IPS-18a (cell line): ENCODE data around the gene KIF5B.
"Not testable (repeated sequence)": the region's sequence is repeated elsewhere in the genome, so short reads cannot be mapped to it uniquely, and the experiment has no call there.

ENCODE experiments used
- H3K27ac ChIP-seq: one replicate; pipeline ENCODE4 v1.5.1; 2013; ENCODE audit warnings: low read length
- H3K27me3 ChIP-seq: one replicate; pipeline ENCODE4 v1.6.1; 2013; ENCODE audit warnings: mild to moderate bottlenecking, low read length; ENCODE audit not compliant: control insufficient read depth, insufficient read depth
- H3K36me3 ChIP-seq: one replicate; pipeline ENCODE4 v1.6.1; 2013; ENCODE audit warnings: low read depth, low read length; ENCODE audit not compliant: control insufficient read depth
- H3K4me1 ChIP-seq: one replicate; pipeline ENCODE4 v1.6.1; 2013; ENCODE audit warnings: low read depth, low read length; ENCODE audit not compliant: control insufficient read depth
- H3K4me3 ChIP-seq: one replicate; pipeline ENCODE4 v1.5.1; 2013; ENCODE audit warnings: low read length
- H3K9ac ChIP-seq: one replicate; pipeline ENCODE4 v1.6.1; 2013; ENCODE audit warnings: mild to moderate bottlenecking, low read length, moderate library complexity
- H3K9me3 ChIP-seq: one replicate; pipeline ENCODE4 v1.6.1; 2013; ENCODE audit warnings: low read depth, low read length; ENCODE audit not compliant: control insufficient read depth

The KIF5B gene

DNA sequence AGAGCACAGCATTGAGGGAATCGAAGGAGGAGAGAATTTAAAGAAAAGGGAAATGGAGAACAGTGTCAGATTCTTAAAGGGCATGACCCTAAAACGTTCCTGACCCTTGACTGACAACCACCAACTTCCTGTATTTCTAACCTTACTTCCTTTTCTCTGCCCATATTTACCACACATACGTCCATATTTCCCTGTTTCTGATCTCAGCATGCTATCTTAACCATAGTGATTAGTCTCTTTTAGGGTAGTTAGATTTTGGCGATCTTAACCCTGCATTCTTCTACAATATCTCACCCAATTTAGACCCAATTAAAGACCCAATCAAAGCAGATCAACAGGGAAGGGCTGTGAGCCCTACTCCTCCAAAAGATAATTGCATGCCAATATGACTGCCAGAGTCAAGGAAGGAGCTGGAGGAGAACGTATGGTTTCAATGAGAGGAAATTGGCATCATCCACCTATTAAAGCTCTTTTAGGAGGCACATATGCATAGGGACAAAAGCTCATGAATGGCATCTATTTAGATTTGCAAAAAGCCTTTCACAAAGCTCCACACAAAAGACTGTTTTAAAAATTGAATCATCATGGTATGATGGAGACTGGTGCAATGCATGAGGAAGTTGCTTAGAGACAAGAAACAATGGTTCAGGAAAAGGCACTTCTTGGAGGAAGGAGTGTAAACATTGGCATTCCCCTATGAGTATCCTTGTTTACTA is 78.6 kb downstream of the KIF5B start:
- Histone ChIP-seq H3K9me3 (no peaks in the 10 kb centered on the region), H3K36me3 (no peaks in the 10 kb centered on the region), H3K4me1 (peaks cover 3% of the 10 kb centered on the region), H3K27me3 (no peaks in the 10 kb centered on the region), H3K4me3 (no peak overlapping the region), H3K9ac (no peak overlapping the region), H3K27ac (no peak overlapping the region)

DNA sequence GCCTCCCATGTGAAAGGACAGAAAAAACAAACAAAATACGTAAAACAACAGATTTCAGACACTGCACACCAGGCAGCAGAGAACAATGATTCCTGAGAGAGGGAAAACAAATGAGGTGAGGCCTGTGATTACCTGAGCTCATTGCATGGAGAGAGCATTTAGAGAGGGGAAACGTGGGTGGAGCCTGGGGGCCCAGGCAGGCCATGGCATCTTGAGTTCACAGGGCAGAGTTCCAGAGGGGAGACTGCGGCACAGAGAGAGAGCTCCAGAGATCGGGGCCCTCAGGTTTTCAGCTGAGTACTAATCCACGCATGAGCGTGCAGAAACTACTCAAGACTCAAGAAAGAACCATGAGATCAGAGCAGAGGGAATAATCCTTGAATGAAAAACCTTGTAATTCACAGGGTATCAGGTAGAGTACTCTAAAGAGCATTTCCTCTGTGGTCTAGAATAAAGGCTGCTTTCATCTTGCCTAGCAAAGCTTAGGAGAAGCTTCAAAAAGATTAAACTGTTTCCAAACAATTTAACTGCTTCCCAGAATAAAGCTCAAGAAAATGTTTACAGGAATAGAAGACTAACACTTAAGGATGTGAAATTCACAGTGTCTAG is 81.0 kb downstream of the KIF5B start:
- Histone ChIP-seq H3K9me3 (no peaks in the 10 kb centered on the region), H3K36me3 (no peaks in the 10 kb centered on the region), H3K27ac (no peak overlapping the region), H3K27me3 (no peaks in the 10 kb centered on the region), H3K9ac (no peak overlapping the region), H3K4me3 (no peak overlapping the region), H3K4me1 (peaks cover 3% of the 10 kb centered on the region)

DNA sequence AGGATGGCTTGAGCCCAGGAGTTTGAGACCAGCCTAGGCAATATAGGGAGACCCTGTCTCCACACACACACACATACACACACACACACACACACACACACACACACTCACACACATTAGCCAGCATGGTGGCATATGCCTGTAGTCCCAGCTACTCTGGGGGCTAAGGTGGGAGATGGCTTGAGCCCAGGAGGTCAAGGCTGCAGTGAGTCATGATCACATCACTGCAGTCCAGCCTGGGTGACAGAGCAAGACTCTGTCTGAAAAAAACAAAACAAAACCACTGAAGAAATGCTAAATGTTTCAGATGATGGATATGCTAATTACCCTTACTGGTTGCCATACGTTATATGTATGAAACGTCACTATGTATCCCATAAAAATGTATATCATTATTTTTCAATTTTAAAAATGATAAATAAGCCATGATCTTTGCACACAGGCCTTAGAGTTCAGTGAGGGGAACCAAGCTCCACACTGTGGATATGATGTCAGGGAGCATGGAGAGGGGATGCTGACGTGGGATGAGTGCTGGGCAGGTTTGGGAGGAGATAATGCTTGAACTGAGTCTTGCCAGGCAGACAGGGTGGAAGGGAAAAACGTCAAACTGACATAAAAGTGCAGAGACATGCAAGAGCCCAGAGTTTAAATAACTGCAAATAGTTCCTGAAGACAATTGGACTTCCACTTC is 81.6 kb downstream of the KIF5B start:
- Histone ChIP-seq H3K4me1 (peaks cover 3% of the 10 kb centered on the region), H3K36me3 (no peaks in the 10 kb centered on the region), H3K9me3 (no peaks in the 10 kb centered on the region), H3K27ac (no peak overlapping the region), H3K4me3 (no peak overlapping the region), H3K27me3 (no peaks in the 10 kb centered on the region), H3K9ac (no peak overlapping the region)

DNA sequence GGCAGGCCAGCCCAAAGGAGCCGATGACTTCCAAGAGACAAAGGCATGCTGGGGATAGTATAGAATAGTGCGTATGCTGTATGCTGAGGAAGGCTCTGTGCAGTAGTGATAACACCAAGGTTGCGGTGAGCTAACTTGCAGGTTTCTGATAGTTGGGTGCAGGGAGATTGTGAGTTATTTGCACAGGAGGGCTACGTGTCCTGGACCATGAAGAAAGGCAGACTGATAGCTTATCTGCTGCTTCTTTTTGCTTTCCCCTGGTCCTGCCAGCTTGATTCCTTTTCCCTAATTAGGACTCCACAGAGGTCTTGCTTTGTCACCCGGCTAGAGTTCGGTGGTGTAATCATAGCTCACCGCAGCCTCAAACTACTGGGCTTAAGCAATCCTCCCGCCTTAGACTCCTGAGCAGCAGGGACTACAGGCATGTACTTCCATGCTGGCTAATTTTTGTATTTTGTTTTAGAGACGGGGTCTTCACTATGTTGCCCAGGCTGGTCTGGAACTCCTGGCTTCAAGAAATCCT is 83.6 kb downstream of the KIF5B start:
- Histone ChIP-seq H3K4me3 (no peak overlapping the region), H3K36me3 (no peaks in the 10 kb centered on the region), H3K27me3 (no peaks in the 10 kb centered on the region), H3K9ac (no peak overlapping the region), H3K9me3 (no peaks in the 10 kb centered on the region), H3K4me1 (peaks cover 3% of the 10 kb centered on the region), H3K27ac (no peak overlapping the region)

DNA sequence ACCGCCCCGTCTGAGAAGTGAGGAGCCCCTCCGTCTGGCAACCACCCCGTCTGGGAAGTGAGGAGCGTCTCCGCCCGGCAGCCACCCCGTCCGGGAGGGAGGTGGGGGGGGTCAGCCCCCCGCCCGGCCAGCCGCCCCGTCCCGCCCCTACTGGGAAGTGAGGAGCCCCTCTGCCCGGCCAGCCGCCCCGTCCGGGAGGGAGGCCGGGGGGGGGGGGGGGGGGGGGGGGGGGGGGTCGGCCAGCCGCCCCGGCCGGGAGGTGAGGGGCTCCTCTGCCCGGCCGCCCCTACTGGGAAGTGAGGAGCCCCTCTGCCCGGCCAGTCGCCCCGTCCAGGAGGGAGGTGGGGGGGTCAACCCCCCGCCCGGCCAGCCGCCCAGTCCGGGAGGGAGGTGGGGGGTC is 86.4 kb downstream of the KIF5B start:
- H3K27me3 ChIP-seq, H3K9ac ChIP-seq, H3K4me3 ChIP-seq, H3K9me3 ChIP-seq, H3K36me3 ChIP-seq, H3K4me1 ChIP-seq, H3K27ac ChIP-seq: not testable (repeated sequence)

DNA sequence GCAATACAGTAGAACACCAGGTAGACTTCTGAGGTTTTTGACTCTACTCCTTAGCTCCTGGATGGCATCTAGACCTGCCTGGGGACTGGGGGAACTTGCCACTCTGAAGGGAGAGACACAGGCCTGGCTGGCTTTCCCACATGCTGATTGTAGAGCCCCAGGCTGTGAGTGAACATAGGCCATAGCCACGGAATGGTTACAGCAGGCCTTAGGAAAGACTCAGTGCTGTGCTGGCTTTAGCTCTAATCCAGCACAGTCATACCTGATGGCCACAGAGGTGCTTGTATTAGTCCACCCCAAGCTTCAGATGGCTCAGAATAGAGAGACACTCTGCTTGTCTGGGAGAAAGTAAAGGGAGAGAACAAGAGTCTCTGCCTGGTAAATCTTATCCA is 92.6 kb downstream of the KIF5B start:
- no peaks in the 10 kb centered on the region for H3K27me3 ChIP-seq
- no peak overlapping the region for H3K27ac ChIP-seq
- H3K9me3 ChIP-seq: no peaks in the 10 kb centered on the region
- H3K9ac ChIP-seq: no peak overlapping the region
- H3K4me3 ChIP-seq: no peak overlapping the region
- H3K4me1 ChIP-seq: no peaks in the 10 kb centered on the region
- no peaks in the 10 kb centered on the region for H3K36me3 ChIP-seq

DNA sequence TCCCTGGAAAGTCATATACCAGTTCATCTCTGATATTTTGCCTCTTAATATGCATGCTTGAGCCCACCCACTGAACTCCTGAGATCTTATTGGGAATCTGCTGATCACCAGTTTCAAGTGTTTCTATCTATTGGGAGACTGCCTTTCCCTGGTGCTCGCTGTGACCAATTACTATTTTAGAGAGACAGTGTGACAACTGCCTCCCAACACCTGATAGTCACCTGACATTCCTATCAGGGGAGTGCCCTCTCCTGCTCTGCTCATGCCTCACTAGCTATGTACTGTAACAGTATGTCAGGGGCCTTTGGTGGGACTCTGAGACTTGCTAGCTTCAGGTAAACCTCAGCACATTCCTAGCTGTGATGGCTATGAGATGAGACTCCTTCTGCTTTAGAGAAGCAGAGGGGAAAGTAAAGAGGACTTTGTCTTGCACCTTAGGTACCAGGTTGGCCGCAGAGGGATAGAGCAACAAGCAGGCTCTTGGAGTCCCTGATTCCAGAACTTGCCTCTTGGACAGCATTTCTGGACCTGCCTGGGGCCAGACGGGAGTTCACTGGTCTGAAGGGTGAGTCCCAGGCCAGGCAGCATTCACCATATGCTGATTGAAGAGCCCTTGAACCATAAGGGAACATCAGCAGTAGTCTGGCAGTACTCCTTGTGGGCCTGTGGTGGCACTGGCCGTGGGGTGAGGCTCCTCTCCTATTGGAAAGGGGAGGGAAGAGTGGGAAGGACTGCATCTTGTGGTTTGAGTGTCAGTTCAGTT is 93.2 kb downstream of the KIF5B start:
- H3K9me3 ChIP-seq: no peaks in the 10 kb centered on the region
- H3K9ac ChIP-seq: no peak overlapping the region
- H3K4me3 ChIP-seq: no peak overlapping the region
- H3K27me3 ChIP-seq: no peaks in the 10 kb centered on the region
- H3K4me1 ChIP-seq: no peaks in the 10 kb centered on the region
- H3K36me3 ChIP-seq: no peaks in the 10 kb centered on the region
- H3K27ac ChIP-seq: no peak overlapping the region

DNA sequence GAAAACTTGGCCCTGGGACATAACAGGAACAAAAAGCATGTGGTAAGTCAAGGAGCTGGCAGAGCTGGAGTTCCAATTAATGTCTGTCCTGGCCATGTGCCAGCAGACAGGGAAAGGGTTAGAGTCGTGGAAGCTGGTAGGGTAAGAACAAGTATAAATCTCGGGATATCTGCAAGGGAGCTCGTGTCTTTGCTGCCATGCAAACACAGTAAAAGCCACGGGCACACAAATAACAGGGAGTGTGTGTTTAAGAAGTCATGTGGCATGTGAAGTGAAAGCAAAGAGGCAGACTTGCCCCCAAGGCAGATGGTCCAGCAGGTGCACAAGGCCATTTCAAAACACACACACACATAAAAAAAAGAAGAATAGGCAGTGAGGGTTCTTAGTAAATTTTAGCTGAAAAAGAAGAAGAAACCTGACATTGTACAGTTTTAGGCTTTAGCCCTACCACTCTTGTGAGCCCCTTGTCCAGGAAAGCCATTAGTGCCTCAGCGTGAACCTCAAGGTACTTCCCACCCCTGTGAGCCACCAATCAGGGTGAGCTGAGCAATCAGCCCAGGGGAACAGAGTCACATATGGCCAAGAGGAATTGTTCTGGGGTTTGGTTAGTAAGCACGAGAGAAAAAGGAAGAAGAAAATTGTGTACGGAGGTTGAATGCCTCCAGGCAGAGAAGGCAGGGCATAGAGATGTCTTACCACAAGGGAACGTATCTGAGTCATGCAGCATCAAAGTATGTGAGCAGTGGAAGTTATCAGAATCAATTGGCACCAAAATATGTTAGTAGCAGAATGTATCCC is 94.7 kb downstream of the KIF5B start:
- no peak overlapping the region for H3K4me3 ChIP-seq
- no peaks in the 10 kb centered on the region for H3K27me3 ChIP-seq
- H3K4me1 ChIP-seq: no peaks in the 10 kb centered on the region
- no peak overlapping the region for H3K27ac ChIP-seq
- H3K9me3 ChIP-seq: no peaks in the 10 kb centered on the region
- H3K9ac ChIP-seq: no peak overlapping the region
- no peaks in the 10 kb centered on the region for H3K36me3 ChIP-seq

DNA sequence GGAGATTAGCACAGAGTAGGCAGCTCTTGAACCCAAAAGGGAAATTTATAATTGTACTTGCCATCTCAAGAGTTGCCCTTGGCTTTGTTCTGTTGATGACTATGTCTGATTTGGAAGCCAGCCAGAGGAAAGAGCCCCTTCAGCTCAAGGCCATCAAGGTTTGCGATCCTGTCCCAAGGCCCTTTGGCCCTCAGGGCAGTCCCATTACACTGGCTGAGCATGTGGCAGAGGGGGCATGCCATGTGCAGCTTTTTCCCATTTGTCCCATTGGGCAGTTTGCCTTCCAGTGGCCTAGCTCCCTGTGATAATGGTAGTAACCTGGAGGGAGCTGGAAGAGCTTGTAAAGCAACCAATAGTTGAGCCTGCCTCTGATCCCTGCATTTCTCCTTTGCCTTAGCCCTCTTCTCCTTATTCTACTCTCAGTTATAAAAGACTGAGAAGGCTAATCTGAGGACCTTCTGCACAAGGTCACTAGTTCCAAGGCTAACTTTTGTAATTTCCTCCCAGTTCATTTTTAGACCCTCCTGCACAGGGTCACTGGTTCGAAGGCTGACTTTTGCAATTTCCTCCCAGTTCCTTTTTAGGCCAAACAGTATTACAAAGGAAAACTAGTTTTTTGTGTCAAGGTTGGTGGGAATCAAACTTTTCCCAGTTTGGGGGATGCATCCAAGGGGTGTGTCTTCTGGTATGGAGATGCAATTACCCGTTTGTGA is 96.6 kb downstream of the KIF5B start:
- H3K27me3 ChIP-seq: no peaks in the 10 kb centered on the region
- H3K9me3 ChIP-seq: no peaks in the 10 kb centered on the region
- no peaks in the 10 kb centered on the region for H3K4me1 ChIP-seq
- H3K4me3 ChIP-seq: no peak overlapping the region
- no peak overlapping the region for H3K27ac ChIP-seq
- no peak overlapping the region for H3K9ac ChIP-seq
- no peaks in the 10 kb centered on the region for H3K36me3 ChIP-seq
